GM18517 (cell line): ENCODE measurements around the gene RFC4.

Experiments
- ATAC-seq: cut with Tn5 transposase; IDR thresholded peaks from one replicate; pipeline ENCODE4 v1.9.1; 2021; ENCODE audit warnings: mild to moderate bottlenecking, moderate library complexity; ENCODE audit not compliant: unreplicated experiment

RFC4 gene

DNA sequence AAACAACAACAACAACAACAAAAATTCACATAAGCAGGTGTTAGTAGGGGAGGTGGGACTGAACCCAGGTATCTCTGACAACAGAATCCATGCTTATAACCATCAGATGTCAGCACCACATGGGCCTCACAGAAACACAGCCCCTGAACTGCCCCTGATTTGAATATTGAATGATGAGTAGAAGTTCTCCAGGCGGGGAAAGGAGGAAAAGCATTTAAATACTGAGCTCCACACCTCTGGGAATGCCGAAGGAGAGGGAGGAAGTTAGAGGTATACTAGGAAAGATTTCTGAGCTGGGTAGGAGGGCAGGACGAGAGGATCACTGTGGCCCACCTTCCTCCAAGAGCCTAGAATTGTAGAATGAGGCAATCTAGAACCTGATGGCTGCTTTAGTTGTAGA lies 54.8 kb downstream of the RFC4 start:
- no peak for ATAC-seq

DNA sequence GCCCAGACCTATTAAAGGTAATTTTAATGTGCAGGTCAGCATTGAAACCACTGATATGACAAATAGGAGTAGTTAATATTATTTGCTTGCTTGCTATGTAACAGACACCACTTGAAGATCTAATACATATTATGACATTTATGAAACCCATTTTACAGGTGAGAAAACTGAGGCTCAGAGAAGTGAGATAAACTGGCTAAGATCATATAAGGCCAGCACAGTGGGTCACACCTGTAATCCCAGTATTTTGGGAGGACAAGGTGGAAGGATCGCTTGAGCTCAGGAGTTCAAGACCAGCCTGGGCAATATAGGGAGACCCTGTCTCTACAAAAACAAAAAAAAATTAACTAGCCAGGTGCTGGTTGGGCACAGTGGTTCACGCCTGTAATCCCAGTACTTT lies 56.0 kb downstream of the RFC4 start:
- ATAC-seq = no peak

DNA sequence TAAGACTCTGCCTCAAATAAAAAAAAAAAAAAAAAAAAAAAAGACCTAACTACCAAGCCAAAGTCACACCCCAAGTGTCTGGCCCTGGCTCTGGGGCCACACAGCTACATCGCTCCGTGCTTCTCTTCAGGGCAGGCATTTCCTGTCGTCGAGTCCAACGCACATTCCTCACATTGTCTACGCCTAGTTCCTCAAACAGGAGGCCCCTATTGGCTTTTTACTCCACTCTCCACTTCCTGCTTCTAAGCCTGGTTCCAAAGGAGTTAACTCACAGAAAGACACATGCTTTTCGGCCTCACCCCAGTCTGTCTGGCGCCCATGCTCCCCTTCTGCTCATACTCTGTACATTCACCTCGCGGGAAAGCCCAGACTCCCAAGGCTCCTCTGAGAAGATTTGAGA lies 60.3 kb downstream of the RFC4 start:
- ATAC-seq = no peak

DNA sequence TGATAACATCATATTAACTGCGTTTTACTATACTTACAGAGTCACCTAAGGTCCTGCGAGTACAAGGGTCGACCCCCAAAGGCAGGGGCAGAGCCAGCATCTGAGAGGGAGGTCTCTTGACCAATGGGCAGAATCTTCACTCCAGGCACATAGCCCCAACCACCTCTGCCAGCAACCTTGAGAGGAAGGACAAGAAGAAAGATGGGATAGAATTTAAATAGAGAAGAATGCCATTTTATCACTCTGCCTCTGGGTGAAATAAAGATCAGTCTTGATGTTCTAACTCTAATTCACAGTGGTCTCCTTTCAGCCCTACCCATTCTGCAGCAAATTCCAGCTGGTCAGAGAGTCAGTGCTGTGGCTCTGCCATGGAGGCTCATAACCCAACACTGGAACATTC lies 62.6 kb downstream of the RFC4 start:
- ATAC-seq = no peak

DNA sequence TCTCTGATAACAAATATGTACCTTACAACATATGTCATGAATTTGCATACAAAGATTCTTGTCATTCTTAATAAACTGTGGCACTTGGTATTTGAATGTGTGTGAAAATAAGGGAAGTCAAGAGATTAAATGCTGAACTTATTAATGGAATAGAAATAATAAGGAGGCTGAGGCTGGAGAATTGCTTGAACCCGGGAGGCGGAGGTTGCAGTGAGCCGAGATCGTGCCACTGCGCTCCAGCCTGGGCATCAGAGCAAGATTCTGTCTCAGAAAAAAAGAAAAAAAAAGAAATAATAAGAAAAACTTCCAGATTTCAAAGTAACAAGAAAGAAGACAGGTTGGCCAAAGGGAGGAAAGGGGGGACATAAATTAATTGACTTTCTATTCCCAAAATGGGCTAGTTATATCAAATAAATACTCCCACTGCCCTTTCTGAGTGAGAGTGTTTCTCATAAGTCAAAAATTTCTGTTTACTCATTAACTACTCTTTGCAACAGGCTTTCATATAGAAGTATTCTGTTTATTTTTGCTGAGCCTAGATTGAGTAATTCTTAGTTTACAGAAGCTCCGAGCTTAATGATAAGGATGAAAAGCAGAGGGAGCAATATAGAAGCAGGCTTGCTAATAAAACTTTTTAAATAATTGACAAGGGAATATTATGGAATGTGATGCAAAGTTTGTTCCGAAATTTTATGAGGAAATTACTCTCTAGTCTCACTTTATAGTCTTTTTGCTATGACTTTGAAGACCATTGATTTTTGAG lies 63.5 kb downstream of the RFC4 start:
- no peak for ATAC-seq
